Heart right ventricle (tissue), 16 donors: Measurements from ENCODE around the gene EXD3. TPM values are rescaled to one million over a fixed set of nuclear protein-coding genes. Genes with fewer than 3 reads are reported as not detected.

ENCODE experiments used
- ATAC-seq, 8 donors: fragments of 200-7000 bp; cut with Tn5 transposase; one replicate each; pipeline ENCODE4 v1.9.1; 2020; ENCODE audit warnings: mild to moderate bottlenecking in 8 of 8, moderate library complexity in 8 of 8, moderate number of reproducible peaks in 1 of 8
- DNase-seq, 2 donors: peaks; one replicate each; pipeline ENCODE4 v3.0.0-alpha.2; 2020
- H3K27ac ChIP-seq, 10 donors: fragments of 200-600 bp; sonication (generic) in 2 of 10; one replicate each; pipeline versions ENCODE4 v1.5.0 to v1.8.0; 2020 to 2022; ENCODE audit warnings: mild to moderate bottlenecking in 3 of 10
- H3K27me3 ChIP-seq, 7 donors: fragments of 200-600 bp; one replicate each; pipeline ENCODE4 v1.8.0; 2021 to 2022; ENCODE audit warnings: mild to moderate bottlenecking in 2 of 7
- H3K36me3 ChIP-seq, 9 donors: fragments of 200-600 bp; sonication (generic) in 1 of 9; one replicate each; pipeline versions ENCODE4 v1.5.0 to v1.8.0; 2020 to 2022; ENCODE audit warnings: mild to moderate bottlenecking in 2 of 9
- H3K4me1 ChIP-seq, 9 donors: fragments of 200-600 bp; sonication (generic) in 1 of 9; one replicate each; pipeline versions ENCODE4 v1.5.0 to v1.8.0; 2020 to 2022; ENCODE audit warnings: mild to moderate bottlenecking in 4 of 9
- H3K4me3 ChIP-seq, 10 donors: fragments of 200-600 bp; sonication (generic) in 2 of 10; one replicate each; pipeline versions ENCODE4 v1.5.0 to v1.8.0; 2020 to 2022; ENCODE audit warnings: mild to moderate bottlenecking in 7 of 10, moderate library complexity in 2 of 10
- H3K9me3 ChIP-seq, 11 donors: fragments of 200-600 bp in 10 of 11; sonication (generic) in 2 of 11; one replicate each; pipeline versions ENCODE4 v1.5.0 to v1.8.0; 2013 to 2022; ENCODE audit warnings: mild to moderate bottlenecking in 2 of 11, control low read depth in 1 of 11, moderate library complexity in 1 of 11
- WGBS, 2 donors: extraction: QIAGEN DNeasy Blood & Tissue Kit; methylation state at CpG; one replicate each; pipeline ENCODE4 v1.1.7; 2013; ENCODE audit warnings: inconsistent platforms in 1 of 2; 5-methylcytosine and 5-hydroxymethylcytosine counted together
- intact Hi-C, 10 donors: fragments of 100-400 bp; cut with DNase I; formaldehyde crosslinking; loops; one replicate each; pipeline versions ENCODE4 v1.11.1 to v1.14.2; 2022
- polyA plus RNA-seq, 2 donors: library from polyadenylated mRNA; stranded (reverse); fragments of 200-250 nt; gene quantifications; one replicate each; pipeline ENCODE4 v1.2.3, GENCODE V29; 2013
- total RNA-seq, 10 donors: library from RNA; stranded (reverse); fragmentation: NEBNext Ultra II Directional in 3 of 10; extraction: Animal tissue kit (Norgen Biotek cat#: 25700) in 3 of 10; gene quantifications; one replicate each; pipeline versions ENCODE4 v1.2.1 to v1.2.4, GENCODE V29; 2021 to 2023
- TF ChIP-seq, protein P1 (sequence below), 9 donors: fragments of 200-600 bp; sonication (generic) in 2 of 9; IDR thresholded peaks; one replicate each; pipeline versions ENCODE4 v1.5.0 to v1.8.0; 2021 to 2022; ENCODE audit warnings: antibody characterized with exemption in 9 of 9, mild to moderate bottlenecking in 5 of 9, moderate library complexity in 1 of 9
- donor health status: Arrhythmogenic right ventricular cardiomyopathy.
- donor health status: ischemic (EF 13 %, LVEDD 7.1; RV severe dilation, severe dysfunction).
- donor health status: healthy with polysubstance abuse.
- donor health status: DM: no; HTN: yes; CAD: no.
- donor health status: DM: no; HTN: no; CAD: no.
- donor health status: ischemic (EF 25% LVEDD 6.9; RV normal size, moderate dysfunction).
- donor health status: ischemic (EF 25% LVEDD 5.7; RV mildly dilated, moderate dysfunction).
- donor health status: healthy.
- donor health status: DM: yes; HTN: yes; CAD: no.
- donor health status: Ischemic cardiomyopathy.
- donor health status: ischemic (EF 35%, LVEDD 5.7; RV mildly dilated, moderate dysfunction).
- donor health status: nonischemic (EF 11% LVEDD 7.7; RV severe dilation, severe dysfunction).
- donor health status: DM: yes; HTN: yes; CAD: no.
- donor health status: PGD.
- donor health status: ischemic (EF 29% LVEDD 5.4; RV normal size, mild dysfunction).
- donor health status: nonischemic (EF 23%, LVEDD 6.1; RV moderate dilation, normal function).

The EXD3 gene
- total and polyA plus RNA-seq, 12 donors: 5.8 to 33.0 (median 9.2) TPM

DNA sequence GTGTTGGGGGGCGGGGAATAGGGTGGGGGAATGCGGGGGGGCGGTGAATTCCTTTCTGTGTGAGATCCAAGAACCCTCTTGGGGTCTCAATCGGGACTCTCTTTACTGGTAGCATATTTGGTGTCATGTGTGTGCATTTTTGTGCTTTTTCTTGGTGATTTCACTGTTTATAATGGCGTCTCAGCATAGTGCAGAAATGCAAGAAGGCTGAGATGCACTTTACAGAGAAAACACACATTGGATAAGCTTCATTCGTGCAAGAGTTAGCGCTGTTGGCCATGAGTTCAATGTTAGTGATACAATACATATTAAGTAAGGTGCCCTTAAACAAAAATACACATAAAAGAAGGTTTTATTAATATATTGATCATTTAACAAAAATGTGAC, 19.0 kb upstream of the EXD3 start:
- 22 to 23% methylated on average over 5 to 7 of the region's 7 CpGs for WGBS, 2 donors
- H3K27me3 ChIP-seq: peaks cover 0 to 41% (median 22%) of the 10 kb centered on the region in 7 donors
- no peak for DNase-seq

DNA sequence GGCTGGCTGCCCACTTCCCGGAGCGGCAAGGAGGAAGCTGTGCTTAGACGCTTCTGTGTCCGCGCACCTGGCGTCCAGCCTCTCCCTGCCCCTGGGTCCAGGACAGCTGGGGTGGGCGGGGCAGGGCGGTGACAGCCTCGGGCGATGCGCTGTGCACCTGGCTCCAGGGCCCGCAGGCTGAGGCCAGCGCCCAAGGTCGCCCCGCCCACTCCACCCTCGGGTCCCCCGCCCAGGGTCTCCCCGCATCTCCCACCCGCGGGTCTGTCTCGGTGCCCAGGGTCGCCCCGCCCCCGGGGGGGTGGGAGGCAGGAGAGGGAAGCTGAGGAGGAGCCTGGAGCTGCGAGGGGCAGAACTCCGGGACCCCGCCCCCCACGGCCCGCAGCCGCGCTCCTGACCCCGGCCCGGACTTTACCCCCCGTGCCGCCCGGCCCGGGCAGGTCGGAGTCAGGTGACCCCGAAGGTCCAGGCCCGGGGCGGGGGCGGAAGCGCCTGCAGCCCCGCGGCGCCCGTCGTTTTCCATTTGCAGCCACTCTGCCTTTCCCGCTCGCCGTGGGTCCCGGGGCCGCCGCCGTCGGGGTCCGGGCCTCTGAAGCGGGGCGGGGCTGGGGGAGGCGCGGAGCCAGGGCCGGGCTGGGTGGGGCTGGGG, 18.4 kb upstream of the EXD3 start, which contains the start of gene ENTPD8:
Gene ENTPD8 (minus strand): TSS at position 69 of the 646 bp plus-strand sequence. CDS start 3,072 bp downstream, outside the sequence.
- Histone ChIP-seq H3K4me1 (peaks cover 0 to 26% (median 5%) of the 10 kb centered on the region in 9 donors), H3K27me3 (peaks cover 0 to 41% (median 22%) of the 10 kb centered on the region in 7 donors), H3K27ac (no peak within 1 kb of the TSS), H3K36me3 (no peaks in the 10 kb centered on the region), H3K4me3 (peak within 1 kb of the TSS; percentile 17 to 49 (median 40)), H3K9me3 (peaks cover 0 to 3% (median 0%) of the 10 kb centered on the region in 11 donors)
- intact Hi-C loops: loop anchor here in 1 of 10 donors (10.0 kb wide), 1 partner anchor 147 kb away; no protein-coding TSS in a partner anchor
- DNase-seq (peak in 1 of 2 donors; percentile 26), ATAC-seq (peak in 2 of 8 donors; percentile 20 to 21)
- 0 to 1% methylated on average over 28 to 62 of the region's 62 CpGs for WGBS, 2 donors
- TF ChIP-seq, protein P1, sequence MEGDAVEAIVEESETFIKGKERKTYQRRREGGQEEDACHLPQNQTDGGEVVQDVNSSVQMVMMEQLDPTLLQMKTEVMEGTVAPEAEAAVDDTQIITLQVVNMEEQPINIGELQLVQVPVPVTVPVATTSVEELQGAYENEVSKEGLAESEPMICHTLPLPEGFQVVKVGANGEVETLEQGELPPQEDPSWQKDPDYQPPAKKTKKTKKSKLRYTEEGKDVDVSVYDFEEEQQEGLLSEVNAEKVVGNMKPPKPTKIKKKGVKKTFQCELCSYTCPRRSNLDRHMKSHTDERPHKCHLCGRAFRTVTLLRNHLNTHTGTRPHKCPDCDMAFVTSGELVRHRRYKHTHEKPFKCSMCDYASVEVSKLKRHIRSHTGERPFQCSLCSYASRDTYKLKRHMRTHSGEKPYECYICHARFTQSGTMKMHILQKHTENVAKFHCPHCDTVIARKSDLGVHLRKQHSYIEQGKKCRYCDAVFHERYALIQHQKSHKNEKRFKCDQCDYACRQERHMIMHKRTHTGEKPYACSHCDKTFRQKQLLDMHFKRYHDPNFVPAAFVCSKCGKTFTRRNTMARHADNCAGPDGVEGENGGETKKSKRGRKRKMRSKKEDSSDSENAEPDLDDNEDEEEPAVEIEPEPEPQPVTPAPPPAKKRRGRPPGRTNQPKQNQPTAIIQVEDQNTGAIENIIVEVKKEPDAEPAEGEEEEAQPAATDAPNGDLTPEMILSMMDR (IDR thresholded peaks at IDR 0.05): no peak

More for the DNA sequence above, 19.0 kb upstream of the EXD3 start:
- H3K4me3 ChIP-seq: peak overlapping the region in 6 of 10 donors; percentile 17 to 48 (median 42)
- peaks cover 0 to 3% (median 0%) of the 10 kb centered on the region in 11 donors for H3K9me3 ChIP-seq
- H3K27ac ChIP-seq: no peak overlapping the region
- intact Hi-C loops: loop anchor here in 1 of 10 donors (10.0 kb wide), 1 partner anchor 147 kb away; no protein-coding TSS in a partner anchor
- H3K4me1 ChIP-seq: peaks cover 0 to 26% (median 5%) of the 10 kb centered on the region in 9 donors
- H3K36me3 ChIP-seq: no peaks in the 10 kb centered on the region
- TF ChIP-seq, protein P1 (IDR thresholded peaks at IDR 0.05): no peak
- no peak for ATAC-seq

DNA sequence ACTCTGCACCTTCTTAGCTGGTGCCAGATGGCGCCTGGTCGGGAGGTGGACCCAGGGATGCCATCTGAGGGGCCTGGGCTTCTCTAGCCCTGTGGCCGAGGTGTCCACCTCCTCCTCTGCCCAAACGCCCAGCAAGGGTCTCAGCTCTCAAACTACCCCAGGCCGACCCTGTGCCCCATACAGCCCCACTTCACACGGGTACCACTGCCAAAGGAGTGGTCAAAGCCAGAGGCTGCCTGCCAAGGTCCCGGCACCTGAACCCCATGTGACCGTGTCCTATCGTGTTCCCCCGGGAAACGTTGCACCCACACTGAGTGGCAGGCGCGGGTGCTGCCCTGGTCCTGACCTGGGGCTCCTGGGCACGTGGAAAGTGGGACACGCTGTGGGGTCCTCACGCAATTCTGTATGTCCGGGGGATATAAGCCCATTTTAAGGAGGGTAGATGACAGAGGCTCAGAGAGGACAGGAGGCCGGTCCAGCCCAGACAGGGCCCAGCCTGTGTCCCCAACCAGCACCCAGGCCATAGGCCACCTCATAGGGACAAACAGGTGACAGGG, 16.3 kb upstream of the EXD3 start:
- no peaks in the 10 kb centered on the region for H3K36me3 ChIP-seq
- H3K27ac ChIP-seq: no peak overlapping the region
- peaks cover 0 to 17% (median 5%) of the 10 kb centered on the region in 9 donors for H3K4me1 ChIP-seq
- WGBS, 2 donors: 62 to 63% methylated on average over 18 of the region's 18 CpGs
- intact Hi-C loops: loop anchor here in 2 of 10 donors (5.0 to 10.0 kb wide), 2 partner anchors 83 to 86 kb away; no protein-coding TSS in a partner anchor
- no peak overlapping the region for H3K4me3 ChIP-seq
- DNase-seq: peak in 1 of 2 donors; percentile 8
- ATAC-seq: peak in 1 of 8 donors; percentile 12
- TF ChIP-seq, protein P1 (IDR thresholded peaks at IDR 0.05): no peak
- peaks cover 0 to 3% (median 0%) of the 10 kb centered on the region in 11 donors for H3K9me3 ChIP-seq
- peaks cover 0 to 41% (median 22%) of the 10 kb centered on the region in 7 donors for H3K27me3 ChIP-seq

DNA sequence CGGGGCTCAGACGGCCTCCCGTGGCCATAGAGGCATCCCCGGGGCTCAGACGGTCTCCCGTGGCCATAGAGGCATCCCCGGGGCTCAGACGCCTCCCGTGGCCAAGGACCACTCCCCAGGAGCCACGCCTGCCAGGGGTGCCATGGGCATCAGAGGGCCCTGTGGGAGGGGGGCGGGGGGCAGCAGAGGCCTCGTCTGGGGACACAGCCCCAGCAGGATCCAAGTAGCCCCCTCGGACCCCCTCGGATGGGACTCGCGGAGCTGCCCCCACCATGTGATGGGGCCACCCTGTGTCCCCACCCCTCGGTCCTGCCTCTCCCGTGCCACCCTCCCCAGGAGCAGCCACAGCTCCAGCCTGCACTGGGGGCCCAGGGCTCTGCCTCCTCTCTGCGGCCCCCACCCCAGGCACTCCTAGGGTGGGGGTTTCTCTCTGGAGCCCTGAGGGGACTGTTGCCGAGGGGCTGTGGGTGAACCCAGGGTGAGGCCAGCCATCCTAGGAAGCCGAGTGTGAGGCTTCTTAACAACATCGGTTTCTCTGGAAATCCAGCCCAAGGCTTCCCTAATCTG, 15.7 kb upstream of the EXD3 start:
- Histone ChIP-seq H3K4me1 (peaks cover 0 to 17% (median 5%) of the 10 kb centered on the region in 9 donors), H3K4me3 (no peak overlapping the region), H3K27me3 (peaks cover 0 to 35% (median 22%) of the 10 kb centered on the region in 7 donors), H3K9me3 (peaks cover 0 to 3% (median 0%) of the 10 kb centered on the region in 11 donors), H3K36me3 (no peaks in the 10 kb centered on the region), H3K27ac (no peak overlapping the region)
- intact Hi-C loops: loop anchor here in 2 of 10 donors (5.0 to 10.0 kb wide), 2 partner anchors 84 to 86 kb away; no protein-coding TSS in a partner anchor
- ATAC-seq (no peak), DNase-seq (no peak)
- TF ChIP-seq, protein P1 (IDR thresholded peaks at IDR 0.05): no peak
- WGBS, 2 donors: 83% methylated on average over 22 of the region's 22 CpGs
